H1 (cell line): ENCODE measurements around the gene ARHGAP6. TPM values are rescaled to one million over a fixed set of nuclear protein-coding genes. Genes with fewer than 3 reads are reported as not detected.

ENCODE experiments used
- JUN ChIP-seq: IDR thresholded peaks from 2 replicates; pipeline ENCODE4 v1.6.1; 2011; ENCODE audit warnings: low read depth, mild to moderate bottlenecking, improper control_type of control experiment, low read length
- MAFK ChIP-seq: IDR thresholded peaks from 2 replicates; pipeline ENCODE4 v1.6.1; 2012; ENCODE audit warnings: low read depth, mild to moderate bottlenecking, improper control_type of control experiment, low read length
- RNF2 ChIP-seq: fragments of 200-900, 300-1000 bp; sonication (generic); IDR thresholded peaks from 2 replicates; pipeline ENCODE4 v1.7.1; 2016; ENCODE audit warnings: borderline replicate concordance, low read depth, mild to moderate bottlenecking, antibody characterized with exemption, low read length; ENCODE audit not compliant: poor library complexity, severe bottlenecking; ENCODE audit errors: missing control alignments
- RXRA ChIP-seq: IDR thresholded peaks from 2 replicates; pipeline ENCODE4 v1.6.1; 2011; ENCODE audit warnings: low read depth, mild to moderate bottlenecking, low read length, moderate library complexity; ENCODE audit not compliant: insufficient read depth
- SIN3A ChIP-seq, 2 experiments: IDR thresholded peaks in 1 of 2; conservative IDR thresholded peaks in 1 of 2; 2 replicates each; pipeline ENCODE4 v1.6.1; 2011 to 2012; ENCODE audit warnings: low read length in 2 of 2, improper control_type of control experiment in 1 of 2, low read depth in 1 of 2, mild to moderate bottlenecking in 1 of 2
- USF2 ChIP-seq: IDR thresholded peaks from 2 replicates; pipeline ENCODE4 v1.6.1; 2011; ENCODE audit warnings: low read length, improper control_type of control experiment
- polyA plus RNA-seq, 7 experiments: library from polyadenylated mRNA; depleted of rRNA in 3 of 7; stranded (reverse) in 5 of 7; unstranded in 2 of 7; fragments of >200 nt in 5 of 7; fragments of 200-250 nt in 2 of 7; gene quantifications; 1 replicate in 5 of 7; 2 replicates in 1 of 7; 4 replicates in 1 of 7; pipeline versions ENCODE4 v1.2.1 to v1.2.3, GENCODE V29; 2011 to 2013; ENCODE audit warnings: missing spikeins in 2 of 7, mixed read lengths in 2 of 7
- total RNA-seq: library from RNA; stranded (reverse); fragmentation: NEBNext Ultra II Directional; extraction: Animal tissue kit (Norgen Biotek cat#: 25700); gene quantifications from 2 replicates; pipeline ENCODE4 v1.2.1, GENCODE V29; 2021

The ARHGAP6 gene
- total and polyA plus RNA-seq, 2 of the 8 experiments (the other 6 are each of a cell fraction or from before 2014, with no cell fraction given) = 0.35 to 0.82 TPM

- TF ChIP-seq USF2 (no peak), RXRA (no peak), SIN3A (conservative IDR thresholded peaks at IDR 0.05 in 1 of 2, IDR thresholded peaks at IDR 0.05 in 1 of 2; ENCODE audit: low read depth in 1 of 2, low read length in 2 of 2) (no peak), JUN (no peak), RNF2 (no peak), MAFK (no peak)
These were observed 453.0 kb downstream of the ARHGAP6 start (continued) for GRCh38 chrX:11212741-11213140.
